ENCODE results near the gene LRFN4.

The LRFN4 gene

GRCh38 chr11:66870131-66870530 is 13.3 kb downstream of the LRFN4 start:
- in situ Hi-C loops (cut with HindIII; ENCODE audit: low sequenced_read_pairs) = no loop called here

GRCh38 chr11:66870616-66871520 is 14.0 kb downstream of the LRFN4 start:
- in situ Hi-C loops (cut with HindIII; ENCODE audit: low sequenced_read_pairs) = no loop called here

GRCh38 chr11:66871521-66871901 is 14.6 kb downstream of the LRFN4 start:
- in situ Hi-C loops (cut with HindIII; ENCODE audit: low sequenced_read_pairs) = no loop called here

GRCh38 chr11:66874232-66874631 is 17.4 kb downstream of the LRFN4 start:
- in situ Hi-C loops (cut with HindIII; ENCODE audit: low sequenced_read_pairs) = no loop called here

GRCh38 chr11:66875378-66875777 is 18.5 kb downstream of the LRFN4 start:
- in situ Hi-C loops (cut with HindIII; ENCODE audit: low sequenced_read_pairs) = no loop called here

GRCh38 chr11:66877588-66878385 is 20.9 kb downstream of the LRFN4 start:
- in situ Hi-C loops (cut with HindIII; ENCODE audit: low sequenced_read_pairs) = no loop called here

DNA sequence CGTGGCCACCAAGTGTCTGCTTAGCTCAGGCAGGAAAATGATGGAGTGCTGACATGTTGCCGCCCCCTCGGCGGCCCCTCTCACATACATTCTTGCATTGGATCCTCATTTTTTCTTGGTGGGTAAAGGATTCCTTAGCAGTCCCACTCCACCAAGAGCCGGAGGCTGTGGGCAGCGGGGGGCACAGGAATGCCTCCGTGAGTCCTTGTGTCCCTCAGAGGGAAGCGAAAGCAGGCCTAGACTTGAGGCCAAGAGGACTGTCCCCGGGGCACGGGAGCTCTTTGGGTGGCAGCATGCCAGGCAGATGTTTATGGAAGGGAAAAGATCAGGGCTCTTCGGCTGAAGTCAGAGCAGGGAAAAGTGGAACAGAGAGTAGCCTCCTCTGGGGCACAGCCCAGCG is 21.6 kb downstream of the LRFN4 start:
- in situ Hi-C loops (cut with HindIII; ENCODE audit: low sequenced_read_pairs) = no loop called here

- in situ Hi-C loops (cut with HindIII; ENCODE audit: low sequenced_read_pairs) = no loop called here
Measured at GRCh38 chr11:66879000-66879399, 22.1 kb downstream of the LRFN4 start.

DNA sequence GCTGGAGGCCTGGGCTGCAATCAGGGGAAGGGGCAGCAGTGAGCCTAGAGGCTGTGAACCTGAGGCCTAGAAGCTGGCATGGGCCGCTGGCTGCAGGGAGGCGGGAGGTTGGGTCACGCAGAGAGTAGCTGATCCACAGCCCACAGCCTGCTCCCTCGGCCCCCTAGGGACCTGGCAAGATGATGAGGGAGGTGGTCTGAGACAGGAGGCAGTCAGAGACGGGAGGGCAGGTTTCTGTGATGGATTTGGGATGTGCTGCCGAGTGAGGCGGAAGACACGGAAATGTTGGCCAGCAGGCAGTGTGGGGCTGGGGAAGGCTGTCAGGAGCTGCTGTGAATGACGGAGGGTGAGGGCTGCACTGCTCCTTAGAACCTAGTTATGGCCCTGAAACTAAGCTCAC is 22.7 kb downstream of the LRFN4 start:
- in situ Hi-C loops (cut with HindIII; ENCODE audit: low sequenced_read_pairs) = no loop called here

- in situ Hi-C loops (cut with HindIII; ENCODE audit: low sequenced_read_pairs) = no loop called here
Measured at GRCh38 chr11:66879999-66880398, 23.1 kb downstream of the LRFN4 start.

- in situ Hi-C loops (cut with HindIII; ENCODE audit: low sequenced_read_pairs) = no loop called here
Measured at GRCh38 chr11:66880496-66881450, 23.9 kb downstream of the LRFN4 start.

GRCh38 chr11:66881451-66881835 is 24.6 kb downstream of the LRFN4 start:
- in situ Hi-C loops (cut with HindIII; ENCODE audit: low sequenced_read_pairs) = no loop called here

DNA sequence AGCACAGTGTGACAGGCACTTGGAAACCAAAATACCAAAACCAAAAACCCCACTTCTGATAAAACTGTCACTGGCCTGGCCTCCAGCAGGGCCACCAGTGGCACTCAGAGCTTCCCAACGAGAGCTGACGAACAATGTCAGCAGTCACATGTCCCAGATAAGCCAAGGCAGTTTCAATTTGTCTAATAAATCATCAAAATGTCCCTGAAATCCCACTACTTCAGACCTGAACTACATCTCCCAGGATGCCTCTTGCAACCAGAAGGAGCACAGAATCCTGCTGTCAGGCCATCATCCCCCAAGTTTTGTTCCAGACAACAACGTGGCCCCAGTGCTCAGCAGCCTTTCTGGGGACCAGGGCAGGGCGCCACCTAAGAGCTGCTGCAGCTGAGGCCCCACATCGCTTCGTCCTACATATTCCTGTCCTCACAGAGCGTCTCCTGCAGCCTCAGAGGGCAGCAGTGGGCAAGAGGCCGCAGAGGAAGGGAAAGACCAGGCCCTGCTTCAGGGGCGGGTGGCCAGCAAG is 25.1 kb downstream of the LRFN4 start:
- in situ Hi-C loops (cut with HindIII; ENCODE audit: low sequenced_read_pairs) = no loop called here

- in situ Hi-C loops (cut with HindIII; ENCODE audit: low sequenced_read_pairs) = no loop called here
Measured at GRCh38 chr11:66882561-66883015, 25.7 kb downstream of the LRFN4 start.

- in situ Hi-C loops (cut with HindIII; ENCODE audit: low sequenced_read_pairs) = no loop called here
Measured at GRCh38 chr11:66883016-66883965, 26.4 kb downstream of the LRFN4 start.

DNA sequence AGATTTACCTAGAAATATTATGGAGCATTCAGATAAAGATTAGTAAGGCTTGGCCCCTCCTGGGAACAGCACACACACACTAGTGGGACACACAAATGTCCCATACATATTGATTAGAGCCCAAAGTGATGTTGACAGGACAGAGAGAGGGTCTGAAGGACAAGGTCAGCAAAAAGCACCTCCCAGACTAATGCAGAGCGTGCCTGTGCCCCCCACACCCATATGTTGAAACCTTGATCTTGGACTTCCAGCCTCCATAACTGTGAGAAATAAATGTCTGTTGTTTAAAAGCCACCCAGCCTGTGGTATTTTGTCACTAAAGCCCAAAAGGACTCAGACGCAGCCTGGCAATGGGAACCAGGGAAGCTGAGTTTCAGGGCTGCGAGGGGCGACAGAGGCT is 27.6 kb downstream of the LRFN4 start:
- in situ Hi-C loops (cut with HindIII; ENCODE audit: low sequenced_read_pairs) = no loop called here

DNA sequence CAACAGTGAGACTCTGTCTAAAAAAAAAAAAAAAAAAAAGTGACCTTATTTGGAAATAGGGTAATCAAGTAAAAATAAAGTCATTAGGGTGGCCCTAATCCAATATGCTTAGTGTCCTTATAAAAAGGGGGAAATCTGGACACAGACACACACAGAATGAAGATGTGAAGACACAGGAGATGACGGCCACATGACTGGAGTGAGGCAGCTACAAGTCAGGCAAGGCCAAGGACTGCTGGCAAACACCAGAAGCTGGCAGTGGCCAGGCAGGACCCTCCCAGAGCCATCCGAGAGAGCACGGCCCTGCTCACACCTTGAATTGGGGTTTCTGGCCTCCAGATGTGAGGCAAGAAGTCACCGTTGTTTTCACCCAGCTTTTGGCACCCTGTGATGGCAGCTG is 28.6 kb downstream of the LRFN4 start:
- in situ Hi-C loops (cut with HindIII; ENCODE audit: low sequenced_read_pairs) = loop anchor here (5.0 kb wide), 1 partner anchor 137 kb away; the partner anchor contains the start of gene SYT12

DNA sequence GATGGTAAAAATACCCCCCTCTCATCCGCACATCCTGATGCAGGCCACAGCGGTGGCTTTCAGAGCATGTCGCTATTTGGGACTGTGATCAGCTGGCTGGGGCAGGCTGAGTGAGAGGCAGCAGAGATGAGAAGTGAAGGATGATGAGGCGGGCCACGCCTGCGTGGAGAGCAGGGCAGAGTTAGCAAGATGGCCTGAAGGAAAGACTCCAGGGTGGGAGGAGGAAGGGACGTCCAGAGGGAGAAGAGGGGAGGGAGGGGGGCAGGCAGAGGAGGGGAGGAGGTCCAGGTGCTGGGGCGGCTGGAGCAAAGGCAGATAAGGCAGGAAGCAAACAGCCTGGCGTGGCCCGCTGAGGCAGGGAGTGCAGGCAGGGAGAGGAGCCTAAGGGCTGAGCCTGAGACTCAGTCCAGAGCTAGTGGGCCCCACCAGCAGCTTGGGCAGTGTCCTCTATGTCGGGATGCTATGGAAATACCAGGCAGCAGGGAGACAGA is 29.1 kb downstream of the LRFN4 start:
- in situ Hi-C loops (cut with HindIII; ENCODE audit: low sequenced_read_pairs) = loop anchor here (5.0 kb wide), 1 partner anchor 136 kb away; the partner anchor contains the start of gene SYT12

- in situ Hi-C loops (cut with HindIII; ENCODE audit: low sequenced_read_pairs) = loop anchor here (5.0 kb wide), 1 partner anchor 136 kb away; the partner anchor contains the start of gene SYT12
Measured at GRCh38 chr11:66886671-66887221, 29.9 kb downstream of the LRFN4 start.

Measured in endothelial cell of hepatic sinusoid (primary cell).